Stimulated activated naive CD8-positive, alpha-beta T cell treated with anti-CD3 and anti-CD28 coated beads, Interleukin-15, Interleukin-2, amounts not matched to agents 100 ng/mL and 50 ng/mL, for 24 hours (primary cell): ENCODE data around the gene DNAAF9.
"Not testable (repeated sequence)": the region's sequence is repeated elsewhere in the genome, so short reads cannot be mapped to it uniquely, and the experiment has no call there.

Experiments
- H3K27ac Mint-ChIP-seq: one replicate; pipeline ENCODE4 v1.8.0; 2021; ENCODE audit warnings: mild to moderate bottlenecking, mixed read lengths
- H3K27me3 Mint-ChIP-seq: one replicate; pipeline ENCODE4 v1.8.0; 2021; ENCODE audit warnings: mixed read lengths
- H3K36me3 Mint-ChIP-seq: one replicate; pipeline ENCODE4 v1.8.0; 2021; ENCODE audit warnings: low read depth, mixed read lengths
- H3K4me1 Mint-ChIP-seq: one replicate; pipeline ENCODE4 v1.8.0; 2021; ENCODE audit warnings: low read depth, mixed read lengths
- H3K4me3 Mint-ChIP-seq: one replicate; pipeline ENCODE4 v1.8.0; 2021; ENCODE audit warnings: mild to moderate bottlenecking, mixed read lengths
- H3K9me3 Mint-ChIP-seq: one replicate; pipeline ENCODE4 v1.8.0; 2021; ENCODE audit warnings: mixed read lengths

DNAAF9 gene

DNA sequence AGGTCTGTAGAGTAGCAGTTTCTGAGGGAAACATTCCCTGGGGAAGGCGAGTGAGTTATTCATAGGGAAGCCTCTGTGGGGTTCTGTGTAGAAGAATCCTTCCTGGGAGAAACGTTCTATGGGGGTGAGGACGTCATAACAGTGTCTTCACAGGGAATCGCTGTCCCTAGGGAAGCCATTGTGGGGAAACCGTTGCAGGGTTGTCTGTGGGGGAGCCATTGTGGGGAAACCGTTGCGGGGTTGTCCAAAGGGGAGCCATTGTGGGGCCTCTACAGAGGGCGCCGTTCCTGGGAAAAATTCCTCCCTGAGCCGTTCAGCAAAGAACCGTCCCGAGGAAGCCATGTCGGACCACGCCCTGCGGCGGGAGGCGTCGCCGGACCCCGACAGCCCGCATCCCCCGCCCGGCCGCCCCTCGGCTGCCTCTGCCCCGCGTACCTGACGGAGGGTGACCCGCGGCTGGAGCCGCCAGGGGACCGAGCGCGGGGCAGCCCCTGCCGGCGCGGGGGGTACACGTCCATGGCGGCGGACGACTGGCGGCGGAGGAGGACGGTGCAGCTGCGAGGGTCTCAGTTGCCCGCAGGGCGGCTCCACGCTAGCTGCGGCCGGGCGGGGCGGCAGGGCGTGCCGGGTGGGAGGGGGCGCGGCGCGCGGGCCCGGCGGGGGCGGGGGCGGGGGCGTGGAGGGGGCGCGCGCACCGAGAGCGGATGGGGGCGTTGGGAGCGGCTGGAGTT, at the start of gene DNAAF9:
Gene DNAAF9, minus strand, starts transcription at position 630 of the 731 bp plus-strand sequence. Its CDS starts 112 bp downstream, at position 518.
- no peaks in the 10 kb centered on the region for H3K36me3 Mint-ChIP-seq
- H3K27me3 Mint-ChIP-seq: peaks cover 6% of the 10 kb centered on the region
- H3K4me3 Mint-ChIP-seq: peak within 1 kb of the TSS; percentile 94
- H3K9me3 Mint-ChIP-seq: no peaks in the 10 kb centered on the region
- peak within 1 kb of the TSS; percentile 84 for H3K27ac Mint-ChIP-seq
- H3K4me1 Mint-ChIP-seq: peaks cover 33% of the 10 kb centered on the region

DNA sequence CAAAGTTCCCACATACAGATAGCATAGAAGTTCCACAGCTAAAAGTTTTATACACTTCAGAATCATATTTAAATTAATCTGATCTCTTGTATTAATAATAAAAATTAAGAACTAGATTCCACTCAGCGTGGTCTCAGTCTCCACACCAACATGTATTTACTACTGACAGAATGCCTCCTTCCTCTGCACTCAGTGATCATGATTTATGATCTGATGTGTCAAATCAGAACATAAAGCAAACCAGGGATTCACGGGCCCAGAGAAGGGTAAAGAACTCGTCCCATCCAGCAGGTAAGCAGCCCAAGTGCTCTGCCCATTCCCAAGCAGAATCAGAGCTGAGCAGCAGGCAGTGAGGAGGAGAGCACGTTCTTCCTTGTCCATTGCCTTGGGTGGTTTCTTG, 49.2 kb upstream of the DNAAF9 start:
- H3K4me1 Mint-ChIP-seq: no peaks in the 10 kb centered on the region
- H3K4me3 Mint-ChIP-seq: no peak overlapping the region
- H3K27me3 Mint-ChIP-seq: peaks cover 4% of the 10 kb centered on the region
- no peaks in the 10 kb centered on the region for H3K36me3 Mint-ChIP-seq
- H3K27ac Mint-ChIP-seq: no peak overlapping the region
- no peaks in the 10 kb centered on the region for H3K9me3 Mint-ChIP-seq

DNA sequence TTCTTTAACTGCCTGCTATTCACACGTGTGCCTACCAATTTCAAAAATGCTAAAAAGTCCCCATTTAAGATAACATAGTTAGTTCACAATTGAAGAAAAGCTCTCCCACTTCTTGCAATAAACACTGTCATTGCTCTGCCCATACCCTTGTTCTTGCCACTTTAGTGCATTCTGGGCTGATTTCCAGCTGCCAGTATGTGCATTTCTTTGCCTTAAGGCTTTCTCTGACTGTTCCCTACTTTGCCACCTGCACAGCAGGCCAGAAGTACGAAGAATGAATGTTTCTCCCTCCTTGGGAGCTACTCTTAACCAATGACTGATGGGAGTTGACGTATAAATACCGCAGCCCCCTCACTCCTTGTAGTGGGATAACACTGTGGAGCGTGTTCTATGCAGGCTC, 47.4 kb upstream of the DNAAF9 start:
- Mint-ChIP-seq H3K36me3 (no peaks in the 10 kb centered on the region), H3K4me3 (no peak overlapping the region), H3K27me3 (peaks cover 4% of the 10 kb centered on the region), H3K4me1 (no peaks in the 10 kb centered on the region), H3K27ac (no peak overlapping the region), H3K9me3 (no peaks in the 10 kb centered on the region)

DNA sequence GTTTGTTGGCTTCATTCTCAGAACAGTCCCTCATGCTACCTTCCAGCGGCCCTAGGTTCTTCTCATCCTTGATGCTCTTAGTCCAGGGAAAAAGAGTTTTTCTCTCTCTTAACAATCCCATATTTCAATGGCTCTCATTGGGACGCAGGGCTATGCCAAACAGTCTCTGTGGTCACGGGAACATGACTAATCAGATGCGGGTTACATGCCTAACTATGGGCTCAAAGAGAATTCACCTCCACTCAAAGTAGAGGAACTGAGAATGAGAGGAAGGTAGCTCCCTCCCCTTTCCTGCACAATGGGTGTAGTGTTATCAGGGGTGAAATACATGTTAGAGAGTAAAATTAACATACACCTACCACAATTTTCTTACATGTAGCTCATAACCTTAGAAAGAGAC, 45.2 kb upstream of the DNAAF9 start:
- no peak overlapping the region for H3K27ac Mint-ChIP-seq

DNA sequence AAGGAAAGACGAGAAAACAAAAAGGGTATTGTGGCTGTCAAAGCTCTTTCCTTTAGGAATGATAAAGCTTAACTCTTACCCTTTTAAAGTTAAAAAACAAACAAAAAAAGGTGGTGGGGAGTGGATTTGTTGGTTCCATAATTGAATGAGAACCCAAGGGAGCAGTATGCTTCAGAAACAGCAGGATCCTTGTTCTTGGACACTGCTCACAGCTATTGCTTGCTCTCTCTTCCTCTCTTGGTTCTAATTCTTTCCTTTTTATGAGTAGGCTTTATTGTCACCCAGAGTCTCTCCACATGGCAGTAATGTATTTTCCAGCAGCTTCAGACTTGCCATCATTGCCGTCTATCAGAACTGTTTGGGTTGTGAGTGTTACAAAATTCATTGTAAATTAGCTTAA, 44.7 kb upstream of the DNAAF9 start:
- H3K4me3 Mint-ChIP-seq: no peak overlapping the region
- no peaks in the 10 kb centered on the region for H3K9me3 Mint-ChIP-seq
- no peaks in the 10 kb centered on the region for H3K36me3 Mint-ChIP-seq
- H3K27ac Mint-ChIP-seq: no peak overlapping the region
- H3K4me1 Mint-ChIP-seq: no peaks in the 10 kb centered on the region
- peaks cover 4% of the 10 kb centered on the region for H3K27me3 Mint-ChIP-seq

More for the DNA sequence above, 45.2 kb upstream of the DNAAF9 start:
- Mint-ChIP-seq H3K4me3 (no peak overlapping the region), H3K9me3 (no peaks in the 10 kb centered on the region), H3K27me3 (peaks cover 4% of the 10 kb centered on the region), H3K36me3 (no peaks in the 10 kb centered on the region), H3K4me1 (no peaks in the 10 kb centered on the region)

DNA sequence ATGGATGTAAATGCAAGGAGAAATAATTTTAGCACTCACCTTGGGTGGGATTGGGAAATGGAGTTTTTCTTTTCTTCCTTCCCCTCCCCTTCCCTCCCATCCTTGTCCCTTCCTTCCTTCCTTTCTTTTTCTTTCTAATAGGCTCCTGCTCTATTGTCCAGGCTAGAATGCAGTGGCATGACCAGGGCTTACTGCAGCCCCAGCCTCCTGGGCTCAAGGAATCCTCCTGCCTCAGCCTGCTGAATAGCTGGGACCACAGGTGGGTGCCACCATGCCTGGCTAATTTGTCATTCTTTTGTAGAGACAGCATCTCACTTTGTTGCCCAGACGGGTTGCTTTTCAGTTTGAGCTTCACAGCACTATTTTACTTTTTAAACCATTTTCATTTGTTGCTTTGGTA, 41.9 kb upstream of the DNAAF9 start:
- H3K27me3 Mint-ChIP-seq: no peaks in the 10 kb centered on the region
- no peaks in the 10 kb centered on the region for H3K9me3 Mint-ChIP-seq
- no peak overlapping the region for H3K27ac Mint-ChIP-seq
- no peaks in the 10 kb centered on the region for H3K36me3 Mint-ChIP-seq
- no peaks in the 10 kb centered on the region for H3K4me1 Mint-ChIP-seq
- no peak overlapping the region for H3K4me3 Mint-ChIP-seq

DNA sequence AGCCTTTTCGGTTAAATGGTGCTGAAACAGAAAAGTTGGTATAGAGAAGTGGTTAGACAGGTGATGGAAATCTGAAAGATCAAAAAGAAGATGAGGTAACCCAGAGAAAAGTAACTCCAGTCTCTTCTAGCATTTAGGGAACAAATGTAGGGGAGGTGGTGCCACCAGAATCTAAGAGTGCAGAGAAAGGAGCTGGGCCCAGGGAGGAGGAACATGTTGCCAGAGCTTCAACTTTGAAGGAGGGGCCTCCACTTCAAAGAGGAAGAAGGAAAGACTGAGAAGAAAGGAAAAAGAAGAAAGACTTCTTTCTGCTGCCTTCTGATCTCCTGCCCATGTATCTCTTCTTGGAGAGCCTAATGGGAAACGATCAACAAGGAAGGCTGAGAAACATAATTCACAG, 39.9 kb upstream of the DNAAF9 start:
- H3K4me1 Mint-ChIP-seq: no peaks in the 10 kb centered on the region
- no peak overlapping the region for H3K4me3 Mint-ChIP-seq
- no peaks in the 10 kb centered on the region for H3K27me3 Mint-ChIP-seq
- H3K36me3 Mint-ChIP-seq: no peaks in the 10 kb centered on the region
- no peak overlapping the region for H3K27ac Mint-ChIP-seq
- H3K9me3 Mint-ChIP-seq: no peaks in the 10 kb centered on the region

DNA sequence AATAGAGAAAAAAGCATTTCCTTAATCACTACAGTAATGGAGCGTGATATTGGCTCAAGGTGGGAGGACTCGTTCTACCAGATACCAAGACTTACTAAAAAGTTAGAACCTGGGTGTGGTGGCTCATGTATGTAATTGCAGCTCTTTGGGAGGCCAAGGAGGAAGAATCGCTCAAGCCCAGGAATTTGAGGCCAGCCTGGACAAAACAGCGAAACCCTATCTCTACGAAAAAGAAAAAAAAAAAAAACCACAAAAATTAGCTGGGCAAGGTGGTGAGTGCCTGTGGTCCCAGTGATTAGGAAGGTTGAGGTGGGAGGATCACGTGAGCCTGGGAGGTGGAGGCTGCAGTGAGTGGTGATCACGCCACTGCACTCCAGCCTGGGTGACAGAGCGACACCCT, 39.3 kb upstream of the DNAAF9 start:
- H3K27me3 Mint-ChIP-seq: no peaks in the 10 kb centered on the region
- no peaks in the 10 kb centered on the region for H3K36me3 Mint-ChIP-seq
- no peaks in the 10 kb centered on the region for H3K4me1 Mint-ChIP-seq
- H3K27ac Mint-ChIP-seq: no peak overlapping the region
- no peak overlapping the region for H3K4me3 Mint-ChIP-seq
- H3K9me3 Mint-ChIP-seq: no peaks in the 10 kb centered on the region

DNA sequence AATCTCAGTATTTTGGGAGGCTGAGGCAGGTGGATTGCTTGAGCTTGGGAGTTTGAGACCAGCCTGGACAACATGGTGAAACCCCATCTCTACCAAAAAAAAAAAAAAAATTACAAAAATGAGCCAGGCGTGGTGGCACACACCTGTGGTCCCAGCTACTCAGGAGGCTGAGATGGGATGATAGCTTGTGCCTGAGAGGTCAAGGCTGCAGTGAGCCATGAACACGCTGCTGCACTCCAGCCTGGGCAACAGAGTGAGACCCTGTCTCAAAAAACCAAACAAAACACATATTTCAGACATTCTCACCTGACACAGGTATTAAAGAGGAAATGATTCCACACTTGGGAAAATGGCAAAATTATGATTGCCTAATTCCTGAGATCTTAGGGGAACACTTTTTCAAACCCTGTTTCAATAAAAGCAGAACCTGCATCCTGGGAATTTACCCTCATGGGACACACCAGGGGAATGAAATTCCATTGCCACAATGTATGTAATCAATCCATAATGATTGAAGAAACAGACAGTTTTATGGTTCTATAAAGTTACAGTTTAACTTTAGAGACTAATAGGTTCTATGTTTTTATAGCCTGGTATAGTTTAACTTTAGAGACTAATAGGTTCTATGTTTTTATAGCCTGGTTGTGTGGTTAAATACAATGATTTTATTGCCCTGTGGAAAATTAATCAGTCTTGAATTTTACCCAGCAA, 29.6 kb upstream of the DNAAF9 start:
- no peak overlapping the region for H3K27ac Mint-ChIP-seq
- no peaks in the 10 kb centered on the region for H3K4me1 Mint-ChIP-seq
- no peak overlapping the region for H3K4me3 Mint-ChIP-seq
- peaks cover 8% of the 10 kb centered on the region for H3K27me3 Mint-ChIP-seq
- no peaks in the 10 kb centered on the region for H3K36me3 Mint-ChIP-seq
- no peaks in the 10 kb centered on the region for H3K9me3 Mint-ChIP-seq

DNA sequence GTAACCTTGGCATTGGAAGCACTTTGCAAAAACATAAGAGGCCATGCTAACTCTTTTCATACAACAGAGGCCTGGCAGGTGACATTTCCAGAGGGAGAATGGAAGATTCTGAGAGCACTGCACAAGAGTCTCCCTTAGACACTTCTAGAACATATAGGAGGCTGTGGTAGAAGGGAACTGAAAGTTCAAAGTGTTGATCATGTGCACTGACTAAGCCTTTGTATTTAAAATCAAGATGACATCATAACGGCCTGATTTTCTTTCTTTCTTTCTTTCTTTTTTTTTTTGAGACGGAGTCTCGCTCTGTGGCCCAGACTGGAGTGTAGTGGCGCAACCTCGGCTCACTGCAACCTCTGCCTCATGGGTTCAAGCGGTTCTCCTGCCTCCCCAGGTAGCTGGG, 26.8 kb upstream of the DNAAF9 start:
- no peaks in the 10 kb centered on the region for H3K36me3 Mint-ChIP-seq
- no peak overlapping the region for H3K4me3 Mint-ChIP-seq
- H3K27me3 Mint-ChIP-seq: peaks cover 18% of the 10 kb centered on the region
- H3K4me1 Mint-ChIP-seq: no peaks in the 10 kb centered on the region
- no peak overlapping the region for H3K27ac Mint-ChIP-seq
- no peaks in the 10 kb centered on the region for H3K9me3 Mint-ChIP-seq

DNA sequence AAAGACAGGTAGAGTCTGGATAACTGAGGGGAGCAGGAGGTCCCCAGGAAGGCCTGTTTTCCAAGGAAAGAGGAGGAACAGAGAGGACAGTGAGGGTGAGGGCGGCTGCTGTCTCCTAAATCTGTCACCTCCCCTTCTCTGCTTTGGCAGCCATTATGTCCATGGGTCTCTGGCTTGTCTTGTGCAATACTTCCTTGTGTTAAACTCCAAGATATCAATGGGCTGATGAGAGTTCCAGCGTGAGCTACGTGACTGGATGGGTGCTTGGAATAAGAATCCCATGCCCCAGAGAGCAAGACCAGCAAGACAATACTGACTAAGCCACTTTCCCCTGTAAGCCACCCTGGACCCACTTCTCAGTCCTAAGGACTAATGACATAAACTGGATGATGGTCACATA, 26.3 kb upstream of the DNAAF9 start:
- Mint-ChIP-seq H3K36me3 (no peaks in the 10 kb centered on the region), H3K4me3 (no peak overlapping the region), H3K4me1 (no peaks in the 10 kb centered on the region), H3K9me3 (no peaks in the 10 kb centered on the region), H3K27me3 (peaks cover 14% of the 10 kb centered on the region), H3K27ac (no peak overlapping the region)

DNA sequence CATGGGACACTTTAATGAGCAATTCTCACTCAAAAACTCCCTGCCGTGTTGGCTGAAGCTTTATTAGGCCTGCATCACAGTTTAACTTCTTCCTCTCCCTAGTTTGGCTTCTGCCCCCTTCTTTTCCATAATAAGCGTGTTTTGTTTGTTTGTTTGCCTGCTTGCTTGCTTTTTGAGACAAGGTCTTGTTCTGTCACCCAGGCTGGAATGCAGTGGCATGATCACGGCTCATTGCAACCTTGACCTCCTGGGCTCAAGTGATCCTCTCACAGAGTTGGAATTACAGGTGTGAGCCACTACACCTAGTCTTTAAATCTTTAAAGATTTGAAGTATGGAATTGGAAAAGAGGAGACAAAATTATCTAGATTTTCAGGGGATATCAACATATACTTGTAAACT, 25.4 kb upstream of the DNAAF9 start:
- H3K4me3 Mint-ChIP-seq: no peak overlapping the region
- H3K27ac Mint-ChIP-seq: no peak overlapping the region
- H3K27me3 Mint-ChIP-seq: peaks cover 10% of the 10 kb centered on the region
- H3K36me3 Mint-ChIP-seq: no peaks in the 10 kb centered on the region
- H3K4me1 Mint-ChIP-seq: no peaks in the 10 kb centered on the region
- H3K9me3 Mint-ChIP-seq: no peaks in the 10 kb centered on the region

DNA sequence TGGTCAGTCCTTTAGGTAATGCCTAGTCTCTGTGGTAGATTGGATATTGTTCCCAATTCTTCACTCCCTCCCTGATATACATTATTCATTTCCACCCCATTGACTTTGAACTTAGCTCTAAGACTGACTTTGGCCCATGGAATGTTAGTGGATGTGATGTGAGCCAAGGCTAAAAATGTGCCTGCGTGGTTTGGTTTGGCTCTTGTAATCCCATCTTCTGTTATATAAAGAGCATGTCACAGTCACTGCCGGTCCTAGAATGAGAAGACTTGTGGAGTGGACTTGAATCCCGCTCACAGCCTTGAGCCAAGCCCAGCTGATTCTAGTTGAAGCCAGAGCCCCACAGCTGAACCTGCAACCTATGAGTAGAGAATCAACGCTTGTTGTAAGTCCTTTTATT, 23.6 kb upstream of the DNAAF9 start:
- Mint-ChIP-seq H3K36me3 (no peaks in the 10 kb centered on the region), H3K27ac (no peak overlapping the region), H3K4me1 (no peaks in the 10 kb centered on the region)

DNA sequence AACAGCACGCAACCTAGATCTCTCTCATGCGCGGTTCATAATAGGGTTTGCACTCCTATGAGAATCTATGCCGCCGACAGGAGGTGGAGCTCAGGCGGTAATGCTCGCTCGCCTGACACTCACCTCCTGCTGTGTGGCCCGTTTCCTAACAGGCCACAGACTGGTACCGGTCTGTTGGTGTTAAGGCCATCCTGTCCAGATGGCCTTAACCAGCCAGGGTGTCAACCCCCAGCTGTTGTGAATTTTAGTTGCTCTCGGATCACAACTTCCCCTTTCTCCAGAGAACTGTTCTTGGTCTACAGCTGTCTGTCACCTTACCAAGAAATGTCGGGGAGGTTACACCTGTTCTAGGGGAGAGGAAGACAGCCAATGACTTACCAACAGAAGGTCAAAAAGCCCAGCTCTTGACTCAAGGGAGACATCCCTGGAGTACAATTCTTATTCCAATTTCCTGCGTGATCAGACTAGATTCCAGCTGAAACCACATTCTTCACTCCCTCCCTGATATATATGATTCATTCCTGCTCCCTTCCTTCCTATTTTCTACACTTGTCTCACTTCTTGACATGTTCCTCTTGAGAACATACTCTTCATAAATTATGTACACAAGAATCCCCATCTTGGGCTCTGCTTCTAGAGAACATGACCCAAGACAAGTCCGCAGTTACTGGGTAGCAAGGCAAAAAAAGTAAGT, 23.1 kb upstream of the DNAAF9 start:
- no peak overlapping the region for H3K4me3 Mint-ChIP-seq
- no peaks in the 10 kb centered on the region for H3K36me3 Mint-ChIP-seq
- H3K27me3 Mint-ChIP-seq: peaks cover 10% of the 10 kb centered on the region
- no peaks in the 10 kb centered on the region for H3K4me1 Mint-ChIP-seq
- H3K27ac Mint-ChIP-seq: no peak overlapping the region
- no peaks in the 10 kb centered on the region for H3K9me3 Mint-ChIP-seq

More for the DNA sequence above, 23.6 kb upstream of the DNAAF9 start:
- H3K4me3 Mint-ChIP-seq: no peak overlapping the region
- peaks cover 10% of the 10 kb centered on the region for H3K27me3 Mint-ChIP-seq
- H3K9me3 Mint-ChIP-seq: no peaks in the 10 kb centered on the region

DNA sequence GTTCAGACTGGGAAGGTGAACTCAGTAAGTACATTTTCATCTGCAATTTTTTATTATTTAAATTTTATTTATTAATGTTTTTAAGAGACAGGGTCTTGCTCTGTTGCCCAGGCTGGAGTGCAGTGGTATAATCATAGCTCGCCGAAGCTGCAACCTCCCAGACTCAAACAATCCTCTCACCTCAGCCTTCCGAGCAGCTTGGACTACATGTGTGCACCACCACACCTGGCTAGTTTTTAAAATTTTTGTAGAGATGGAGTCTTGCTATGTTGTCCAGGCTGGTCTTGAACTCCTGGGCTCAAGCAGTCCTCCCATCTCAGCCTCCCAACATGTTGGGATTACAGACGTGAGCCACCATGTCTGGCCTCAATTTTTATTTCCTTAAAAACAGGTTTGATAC, 19.3 kb upstream of the DNAAF9 start:
- H3K4me3 Mint-ChIP-seq, H3K9me3 Mint-ChIP-seq, H3K27ac Mint-ChIP-seq, H3K36me3 Mint-ChIP-seq, H3K4me1 Mint-ChIP-seq: not testable (repeated sequence)
- H3K27me3 Mint-ChIP-seq: peaks cover 10% of the 10 kb centered on the region
